ENCODE results near the gene SDE2.

- no peak for TF ChIP-seq CTCF (IDR thresholded peaks at IDR 0.05)
- no peak for TF ChIP-seq POLR2A (IDR thresholded peaks at IDR 0.05)
Measured at GRCh38 chr1:225981714-225982113, 17.4 kb downstream of the SDE2 start.

Measured in ovary (tissue), 3 donors.